KOPT-K1 (cell line): ENCODE data around the gene PCDHGA1.
"Not testable (repeated sequence)": the region's sequence is repeated elsewhere in the genome, so short reads cannot be mapped to it uniquely, and the experiment has no call there.

ENCODE experiments used
- H3K27ac ChIP-seq: fragments of 200-600 bp; sonication (generic); 2 replicates; pipeline ENCODE4 v1.5.1; 2016; ENCODE audit warnings: antibody characterized with exemption, mild to moderate bottlenecking, low read depth, low read length; ENCODE audit not compliant: poor library complexity, severe bottlenecking
- H3K36me3 ChIP-seq: fragments of 200-600 bp; sonication (generic); 2 replicates; pipeline ENCODE4 v1.5.1; 2017; ENCODE audit warnings: antibody characterized with exemption, mild to moderate bottlenecking, low read length, moderate library complexity; ENCODE audit not compliant: insufficient read depth
- H3K9me3 ChIP-seq: fragments of 200-600 bp; sonication (generic); 2 replicates; pipeline ENCODE4 v1.5.1; 2017; ENCODE audit warnings: antibody characterized with exemption, low read length, mild to moderate bottlenecking; ENCODE audit not compliant: insufficient read depth, poor library complexity, severe bottlenecking

The PCDHGA1 gene

GRCh38 chr5:141409598-141410306 lies 79.4 kb downstream of the PCDHGA1 start:
- H3K9me3 ChIP-seq, result no peaks in the 10 kb centered on the region
- no peaks in the 10 kb centered on the region for H3K36me3 ChIP-seq
- no peak overlapping the region for H3K27ac ChIP-seq

GRCh38 chr5:141411575-141411974 lies 81.3 kb downstream of the PCDHGA1 start:
- no peak overlapping the region for H3K27ac ChIP-seq
- H3K9me3 ChIP-seq, result no peaks in the 10 kb centered on the region
- H3K36me3 ChIP-seq, result no peaks in the 10 kb centered on the region

GRCh38 chr5:141412854-141413539 lies 82.7 kb downstream of the PCDHGA1 start, which contains the start of gene PCDHGA10:
PCDHGA10 (plus strand) TSS chr5:141412987; CDS start chr5:141413176, 189 bp downstream.
- H3K27ac ChIP-seq, result no peak within 1 kb of the TSS
- no peaks in the 10 kb centered on the region for H3K9me3 ChIP-seq
- H3K36me3 ChIP-seq, result no peaks in the 10 kb centered on the region

GRCh38 chr5:141413540-141414069 lies 83.3 kb downstream of the PCDHGA1 start:
- Histone ChIP-seq H3K36me3 (no peaks in the 10 kb centered on the region), H3K9me3 (no peaks in the 10 kb centered on the region), H3K27ac (no peak overlapping the region)

GRCh38 chr5:141414548-141415274 lies 84.4 kb downstream of the PCDHGA1 start:
- not testable (repeated sequence) for H3K36me3 ChIP-seq, H3K27ac ChIP-seq, H3K9me3 ChIP-seq

GRCh38 chr5:141415275-141415618 lies 84.9 kb downstream of the PCDHGA1 start:
- not testable (repeated sequence) for H3K27ac ChIP-seq, H3K36me3 ChIP-seq
- H3K9me3 ChIP-seq, result peaks cover 11% of the 10 kb centered on the region

- not testable (repeated sequence) for H3K36me3 ChIP-seq, H3K27ac ChIP-seq
- peaks cover 15% of the 10 kb centered on the region for H3K9me3 ChIP-seq
These were observed 87.3 kb downstream of the PCDHGA1 start, which contains the start of gene PCDHGB7 for GRCh38 chr5:141417494-141418172. PCDHGB7 (plus strand) TSS chr5:141417677; CDS start chr5:141417860, 183 bp downstream.

GRCh38 chr5:141419074-141419880 lies 89.0 kb downstream of the PCDHGA1 start:
- Histone ChIP-seq H3K27ac (no peak overlapping the region), H3K9me3 (peaks cover 20% of the 10 kb centered on the region), H3K36me3 (no peaks in the 10 kb centered on the region)

GRCh38 chr5:141420855-141421488 lies 90.7 kb downstream of the PCDHGA1 start, which contains the start of gene PCDHGA11:
PCDHGA11 (plus strand) TSS chr5:141421051; CDS start chr5:141421228, 177 bp downstream.
- H3K36me3 ChIP-seq, result no peaks in the 10 kb centered on the region
- peaks cover 22% of the 10 kb centered on the region for H3K9me3 ChIP-seq
- H3K27ac ChIP-seq, result no peak within 1 kb of the TSS

- no peaks in the 10 kb centered on the region for H3K36me3 ChIP-seq
- peaks cover 24% of the 10 kb centered on the region for H3K9me3 ChIP-seq
- H3K27ac ChIP-seq, result no peak overlapping the region
These were observed 91.2 kb downstream of the PCDHGA1 start for GRCh38 chr5:141421489-141421855.

- Histone ChIP-seq H3K9me3 (peaks cover 30% of the 10 kb centered on the region), H3K36me3 (no peaks in the 10 kb centered on the region), H3K27ac (no peak overlapping the region)
These were observed 92.5 kb downstream of the PCDHGA1 start for GRCh38 chr5:141422742-141423291.

- Histone ChIP-seq H3K27ac (no peak overlapping the region), H3K36me3 (no peaks in the 10 kb centered on the region), H3K9me3 (peaks cover 40% of the 10 kb centered on the region)
These were observed 97.6 kb downstream of the PCDHGA1 start for GRCh38 chr5:141427783-141428426.
